H9 (cell line): ENCODE results near the gene MKNK2. TPM values are rescaled to one million over a fixed set of nuclear protein-coding genes. Genes with fewer than 3 reads are reported as not detected.
A peak's percentile ranks its signal among the peaks of the same experiment; 100 is the strongest.

Experiments
- DNase-seq: peaks from one replicate; pipeline ENCODE4 v3.0.0-alpha.2; 2017
- H2AFZ ChIP-seq: one replicate; pipeline ENCODE4 v1.6.1; 2013; ENCODE audit warnings: mild to moderate bottlenecking, low read length, control low read depth, moderate library complexity
- H2AK5ac ChIP-seq: 2 replicates; pipeline ENCODE4 v1.6.1; 2013; ENCODE audit warnings: low read length, control low read depth, mixed read lengths; ENCODE audit not compliant: insufficient read length
- H2BK120ac ChIP-seq: one replicate; pipeline ENCODE4 v1.6.1; 2013; ENCODE audit warnings: low read depth, mild to moderate bottlenecking, low read length, control low read depth, inconsistent platforms; ENCODE audit not compliant: poor library complexity, severe bottlenecking
- H2BK12ac ChIP-seq: 2 replicates; pipeline ENCODE4 v1.6.1; 2013; ENCODE audit warnings: low read length, control low read depth, mixed read lengths, low read depth; ENCODE audit not compliant: insufficient read length
- H2BK15ac ChIP-seq: 2 replicates; pipeline ENCODE4 v1.6.1; 2013; ENCODE audit warnings: low read depth, low read length, control low read depth
- H2BK20ac ChIP-seq: one replicate; pipeline ENCODE4 v1.6.1; 2013; ENCODE audit warnings: low read depth, mild to moderate bottlenecking, low read length, control low read depth, inconsistent platforms; ENCODE audit not compliant: poor library complexity, severe bottlenecking
- H2BK5ac ChIP-seq: 2 replicates; pipeline ENCODE4 v1.6.1; 2013; ENCODE audit warnings: low read length, control low read depth, mixed read lengths; ENCODE audit not compliant: insufficient read length
- H3K14ac ChIP-seq: 2 replicates; pipeline ENCODE4 v1.6.1; 2013; ENCODE audit warnings: low read length, control low read depth; ENCODE audit not compliant: insufficient read depth
- H3K18ac ChIP-seq: 2 replicates; pipeline ENCODE4 v1.6.1; 2013; ENCODE audit warnings: low read depth, mild to moderate bottlenecking, mixed read lengths, low read length, control low read depth; ENCODE audit not compliant: insufficient read length
- H3K23ac ChIP-seq: 2 replicates; pipeline ENCODE4 v1.6.1; 2013; ENCODE audit warnings: low read length, control low read depth, mixed read lengths, low read depth; ENCODE audit not compliant: insufficient read length
- H3K23me2 ChIP-seq: 2 replicates; pipeline ENCODE4 v1.6.1; 2013; ENCODE audit warnings: low read depth, mild to moderate bottlenecking, mixed read lengths, low read length, control low read depth; ENCODE audit not compliant: insufficient read length, poor library complexity, severe bottlenecking
- H3K27ac ChIP-seq: 2 replicates; pipeline ENCODE4 v1.5.1; 2013; ENCODE audit warnings: low read length, control low read depth, mixed read lengths, low read depth; ENCODE audit not compliant: insufficient read length
- H3K27me3 ChIP-seq: 2 replicates; pipeline ENCODE4 v1.6.1; 2013; ENCODE audit warnings: low read length, control low read depth, inconsistent platforms; ENCODE audit not compliant: insufficient read depth
- H3K4ac ChIP-seq: 2 replicates; pipeline ENCODE4 v1.6.1; 2013; ENCODE audit warnings: low read depth, mild to moderate bottlenecking, control low read depth, inconsistent platforms, low read length, moderate library complexity
- H3K4me1 ChIP-seq: 2 replicates; pipeline ENCODE4 v1.6.1; 2013; ENCODE audit warnings: low read length, control low read depth, inconsistent platforms; ENCODE audit not compliant: insufficient read depth
- H3K4me2 ChIP-seq: 2 replicates; pipeline ENCODE4 v1.6.1; 2013; ENCODE audit warnings: low read length, control low read depth, mixed read lengths; ENCODE audit not compliant: insufficient read length, insufficient read depth
- H3K56ac ChIP-seq: 2 replicates; pipeline ENCODE4 v1.6.1; 2013; ENCODE audit warnings: low read depth, mild to moderate bottlenecking, mixed read lengths, low read length, control low read depth; ENCODE audit not compliant: insufficient read length
- H3K79me1 ChIP-seq: 2 replicates; pipeline ENCODE4 v1.6.1; 2013; ENCODE audit warnings: low read depth, mild to moderate bottlenecking, moderate library complexity, low read length, control low read depth, inconsistent platforms; ENCODE audit not compliant: insufficient read depth, poor library complexity, severe bottlenecking
- H3K79me2 ChIP-seq: 2 replicates; pipeline ENCODE4 v1.6.1; 2013; ENCODE audit warnings: low read length, control low read depth, inconsistent platforms; ENCODE audit not compliant: insufficient read depth
- H3K9ac ChIP-seq: 2 replicates; pipeline ENCODE4 v1.6.1; 2013; ENCODE audit warnings: low read length, control low read depth, mixed read lengths; ENCODE audit not compliant: insufficient read length; ENCODE audit errors: extremely low read depth
- H3K9me3 ChIP-seq: one replicate; pipeline ENCODE4 v1.6.1; 2013; ENCODE audit warnings: low read depth, low read length, inconsistent platforms; ENCODE audit not compliant: control insufficient read depth
- H3T11ph ChIP-seq: one replicate; pipeline ENCODE4 v1.6.1; 2013; ENCODE audit warnings: mild to moderate bottlenecking, low read length, control low read depth, inconsistent platforms
- H4K20me1 ChIP-seq: one replicate; pipeline ENCODE4 v1.6.1; 2013; ENCODE audit not compliant: control insufficient read depth, insufficient read length, insufficient read depth
- H4K5ac ChIP-seq: 2 replicates; pipeline ENCODE4 v1.6.1; 2013; ENCODE audit warnings: low read depth, mild to moderate bottlenecking, mixed read lengths, low read length, control low read depth; ENCODE audit not compliant: insufficient read length
- H4K8ac ChIP-seq: replicated peaks from 2 replicates; pipeline ENCODE4 v1.6.1; 2013; ENCODE audit warnings: low read length, control low read depth, mixed read lengths, low read depth; ENCODE audit not compliant: insufficient read length
- H4K91ac ChIP-seq: 2 replicates; pipeline ENCODE4 v1.6.1; 2013; ENCODE audit warnings: low read depth, mild to moderate bottlenecking, moderate library complexity, mixed read lengths, low read length, control low read depth; ENCODE audit not compliant: insufficient read length
- H3K27ac Mint-ChIP-seq, 3 experiments: 2 replicates in 2 of 3; 3 replicates in 1 of 3; pipeline ENCODE4 v1.8.0; 2020 to 2021; ENCODE audit warnings: mixed read lengths in 3 of 3, mild to moderate bottlenecking in 1 of 3, moderate library complexity in 1 of 3
- H3K27me3 Mint-ChIP-seq: 2 replicates; pipeline ENCODE4 v1.8.0; 2021; ENCODE audit warnings: low read depth, mild to moderate bottlenecking, moderate library complexity, mixed read lengths
- H3K36me3 Mint-ChIP-seq, 3 experiments: 2 replicates in 2 of 3; 3 replicates in 1 of 3; pipeline ENCODE4 v1.8.0; 2020 to 2021; ENCODE audit warnings: low read depth in 3 of 3, mixed read lengths in 3 of 3; ENCODE audit not compliant: insufficient read depth in 1 of 3
- H3K4me1 Mint-ChIP-seq, 2 experiments: 2 replicates each; pipeline ENCODE4 v1.8.0; 2020; ENCODE audit warnings: mixed read lengths in 2 of 2
- H3K4me3 Mint-ChIP-seq, 2 experiments: 2 replicates in 1 of 2; 3 replicates in 1 of 2; pipeline ENCODE4 v1.8.0; 2020 to 2021; ENCODE audit warnings: mild to moderate bottlenecking in 2 of 2, mixed read lengths in 2 of 2, moderate library complexity in 1 of 2
- H3K9me3 Mint-ChIP-seq, 2 experiments: 2 replicates in 1 of 2; 3 replicates in 1 of 2; pipeline ENCODE4 v1.8.0; 2020; ENCODE audit warnings: mild to moderate bottlenecking in 2 of 2, mixed read lengths in 2 of 2, moderate library complexity in 1 of 2
- CTCF ChIP-seq: fragments of 200-600 bp; sonication (generic); conservative IDR thresholded peaks from 3 replicates; pipeline ENCODE4 v1.8.0; 2021; ENCODE audit warnings: antibody characterized with exemption, mild to moderate bottlenecking
- WGBS: extraction: QIAGEN DNeasy Blood & Tissue Kit; methylation state at CpG from one replicate; pipeline ENCODE4 v1.1.7; 2013; ENCODE audit warnings: missing lambda C conversion rate, low lambda C conversion rate, mixed read lengths; ENCODE audit not compliant: insufficient read length; ENCODE audit errors: extremely low coverage; 5-methylcytosine and 5-hydroxymethylcytosine counted together
- total RNA-seq: library from RNA; stranded (reverse); gene quantifications from 2 replicates; pipeline ENCODE4 v1.2.1, GENCODE V29; 2021

Gene MKNK2
- total RNA-seq, 1 experiment from 2014 or later = 153 TPM

- no peak overlapping the region for H4K8ac ChIP-seq
- no peaks in the 10 kb centered on the region for H3K9me3 ChIP-seq
- H3K4me1 ChIP-seq = no peaks in the 10 kb centered on the region
- H3K56ac ChIP-seq = no peak overlapping the region
- H2AK5ac ChIP-seq = no peak overlapping the region
- no peak overlapping the region for H3K4me2 ChIP-seq
- H2BK5ac ChIP-seq = no peak overlapping the region
- H3K79me1 ChIP-seq = no peaks in the 10 kb centered on the region
- H3K27ac Mint-ChIP-seq = no peak overlapping the region
- no CpG with 5 or more reads among the region's 23 CpGs for WGBS
- H3K4ac ChIP-seq = no peak overlapping the region
- no peak overlapping the region for H3K14ac ChIP-seq
- H3K23ac ChIP-seq = no peak overlapping the region
- H3K4me1 Mint-ChIP-seq = peaks cover 5 to 20% of the 10 kb centered on the region in 2 experiments; a peak in 3 of 4 replicates
- peaks cover 12 to 19% (median 14%) of the 10 kb centered on the region in 3 experiments; a peak in 6 of 7 replicates for H3K36me3 Mint-ChIP-seq
- H4K91ac ChIP-seq = no peak overlapping the region
- H3K27me3 ChIP-seq = no peaks in the 10 kb centered on the region
- no peak overlapping the region for H2BK15ac ChIP-seq
- H3K27ac ChIP-seq = no peak overlapping the region
- H4K20me1 ChIP-seq = no peaks in the 10 kb centered on the region
- H2BK120ac ChIP-seq = no peak overlapping the region
- H3K23me2 ChIP-seq = peaks cover 4% of the 10 kb centered on the region
- H3K9me3 Mint-ChIP-seq = no peaks in the 10 kb centered on the region; a peak in 2 of 5 replicates
- peak overlapping the region; percentile 32 to 71; a peak in 4 of 5 replicates for H3K4me3 Mint-ChIP-seq
- H2AFZ ChIP-seq = no peak overlapping the region
- H3K27me3 Mint-ChIP-seq = no peaks in the 10 kb centered on the region; the same call in 1 of the 2 replicates
- no peak overlapping the region for H2BK12ac ChIP-seq
- TF ChIP-seq CTCF = no peak
- no peak overlapping the region for H3T11ph ChIP-seq
- peak; percentile 81 for DNase-seq
- H3K18ac ChIP-seq = no peak overlapping the region
- no peak overlapping the region for H2BK20ac ChIP-seq
- no peak overlapping the region for H3K9ac ChIP-seq
- no peak overlapping the region for H4K5ac ChIP-seq
- no peaks in the 10 kb centered on the region; the same call in 1 of the 2 replicates for H3K79me2 ChIP-seq
These were observed 34.8 kb downstream of the MKNK2 start for GRCh38 chr19:2016041-2016807.
